HepG2 (cell line): ENCODE measurements around the gene TH. TPM values are rescaled to one million over a fixed set of nuclear protein-coding genes. Genes with fewer than 3 reads are reported as not detected.

Experiments
- ARID3A ChIP-seq: IDR thresholded peaks from 2 replicates; pipeline ENCODE4 v1.6.1; 2012; ENCODE audit warnings: low read depth, low read length, improper control_type of control experiment
- CENPT ChIP-seq: sonication (generic); formaldehyde crosslinking; IDR thresholded peaks from 2 replicates; pipeline ENCODE4 v1.8.0; 2022; ENCODE audit warnings: low read depth, mild to moderate bottlenecking, moderate library complexity, missing genetic modification reagents
- CHD4 ChIP-seq: fragments of 200-600 bp; sonication (generic); IDR thresholded peaks from 2 replicates; pipeline ENCODE4 v1.7.0; 2017; ENCODE audit warnings: mild to moderate bottlenecking, low read length, borderline replicate concordance
- DNMT1 ChIP-seq: sonication (generic); formaldehyde crosslinking; IDR thresholded peaks from 2 replicates; pipeline ENCODE4 v1.5.1; 2020; ENCODE audit warnings: mild to moderate bottlenecking, missing genetic modification reagents
- FOXO1 ChIP-seq: sonication (generic); formaldehyde crosslinking; IDR thresholded peaks from 2 replicates; pipeline ENCODE4 v1.4.0; 2020; ENCODE audit warnings: missing genetic modification reagents
- GMEB1 ChIP-seq: sonication (generic); formaldehyde crosslinking; IDR thresholded peaks from 2 replicates; pipeline ENCODE4 v1.5.1; 2020; ENCODE audit warnings: missing genetic modification reagents, mild to moderate bottlenecking, borderline replicate concordance
- HMGXB4 ChIP-seq, 2 experiments: sonication (generic) in 1 of 2; formaldehyde crosslinking in 1 of 2; IDR thresholded peaks; 2 replicates each; pipeline versions ENCODE4 v1.4.0 to v1.6.1; 2018 to 2020; ENCODE audit warnings: missing genetic modification reagents in 2 of 2, borderline replicate concordance in 1 of 2, low read depth in 1 of 2, mild to moderate bottlenecking in 1 of 2, missing biosample characterization in 1 of 2
- LCORL ChIP-seq, 2 experiments: fragments of 450-650 bp in 1 of 2; sonication (generic) in 1 of 2; formaldehyde crosslinking in 1 of 2; IDR thresholded peaks; 2 replicates each; pipeline versions ENCODE4 v1.5.0 to v1.6.1; 2017 to 2020; ENCODE audit warnings: antibody characterized with exemption in 1 of 2, missing genetic modification reagents in 1 of 2
- MXD4 ChIP-seq: IDR thresholded peaks from 2 replicates; pipeline ENCODE4 v1.6.1; 2016; ENCODE audit warnings: mild to moderate bottlenecking, missing biosample characterization, missing genetic modification reagents
- RAD21 ChIP-seq: fragments of 450-650 bp; formaldehyde crosslinking; IDR thresholded peaks from 2 replicates; pipeline ENCODE4 v1.5.0; 2020; ENCODE audit warnings: mild to moderate bottlenecking
- SMC3 ChIP-seq: IDR thresholded peaks from 2 replicates; pipeline ENCODE4 v1.6.1; 2011; ENCODE audit warnings: low read length, improper control_type of control experiment
- ZEB1 ChIP-seq: IDR thresholded peaks from 2 replicates; pipeline ENCODE4 v1.6.1; 2012; ENCODE audit warnings: mild to moderate bottlenecking, low read depth, inconsistent platforms; ENCODE audit not compliant: insufficient replicate concordance
- ZNF274 ChIP-seq: sonication (generic); formaldehyde crosslinking; IDR thresholded peaks from 2 replicates; pipeline ENCODE4 v1.5.1; 2020; ENCODE audit warnings: mild to moderate bottlenecking, missing genetic modification reagents
- ZNF605 ChIP-seq: sonication (generic); formaldehyde crosslinking; IDR thresholded peaks from 2 replicates; pipeline ENCODE4 v1.8.0; 2022; ENCODE audit warnings: mild to moderate bottlenecking, missing genetic modification reagents
- ZNF687 ChIP-seq: sonication (generic); formaldehyde crosslinking; IDR thresholded peaks from 2 replicates; pipeline ENCODE4 v1.5.1; 2020; ENCODE audit warnings: mild to moderate bottlenecking, missing genetic modification reagents, moderate library complexity
- polyA plus RNA-seq, 8 experiments: library from polyadenylated mRNA; depleted of rRNA in 3 of 8; stranded (reverse) in 7 of 8; unstranded in 1 of 8; fragments of >200 nt; fragmentation: Illumina TruSeq in 4 of 8; extraction: Trizol in 4 of 8; gene quantifications; 2 replicates each; pipeline versions ENCODE4 v1.2.1 to v1.2.3, GENCODE V29; 2011 to 2016; ENCODE audit warnings: low read depth in 4 of 8, missing spikeins in 1 of 8, mixed read lengths in 1 of 8; ENCODE audit not compliant: insufficient read depth in 1 of 8
- total RNA-seq, 5 experiments: library from RNA; depleted of rRNA; stranded (reverse); fragments of >200 nt; fragmentation: Illumina TruSeq; extraction: Trizol; gene quantifications; 2 replicates each; pipeline ENCODE4 v1.2.3, GENCODE V29; 2016; ENCODE audit warnings: low read depth in 1 of 5

Gene TH
- total and polyA plus RNA-seq, 2 of the 13 experiments (the other 11 are each of a cell fraction or from before 2014, with no cell fraction given): 0.36 TPM; not detected in 1

GRCh38 chr11:2151500-2152257 lies 19.9 kb downstream of the TH start (continued):
- TF ChIP-seq ZNF687: peak; percentile 39; the same call in 1 of the 2 replicates
- TF ChIP-seq HMGXB4 (CRISPR knock-in tag; IDR thresholded peaks at IDR 0.05; ENCODE audit: borderline replicate concordance in 1 of 2, low read depth in 1 of 2): peak in 1 of 2 experiments; percentile 66; a peak in 2 of 4 replicates
- peak; percentile 47 for TF ChIP-seq ZEB1
- TF ChIP-seq ZNF605 (CRISPR knock-in tag): 0 out of 2 replicates have a peak, but pooled peaks have one; percentile 32
- TF ChIP-seq CENPT: no peak
- no peak for TF ChIP-seq ARID3A
- peak; percentile 39; the same call in 1 of the 2 replicates for TF ChIP-seq GMEB1 (CRISPR knock-in tag)
- peak; percentile 36; the same call in 1 of the 2 replicates for TF ChIP-seq MXD4
- TF ChIP-seq LCORL (IDR thresholded peaks at IDR 0.05): no peak
- TF ChIP-seq LCORL (CRISPR knock-in tag; IDR thresholded peaks at IDR 0.05): peak; percentile 60; the same call in 1 of the 2 replicates
- TF ChIP-seq CHD4: no peak; the same call in 1 of the 2 replicates
- TF ChIP-seq FOXO1: no peak
- TF ChIP-seq ZNF274 (CRISPR knock-in tag): 0 out of 2 replicates have a peak, but pooled peaks have one; percentile 22
- peak; percentile 83 for TF ChIP-seq RAD21 (CRISPR knock-in tag)
- no peak for TF ChIP-seq DNMT1 (CRISPR knock-in tag)
- peak; percentile 88 for TF ChIP-seq SMC3
- TF ChIP-seq, all 625 proteins: peak for 30
